ENCODE measurements around the gene TIPIN. TPM values are rescaled to one million over a fixed set of nuclear protein-coding genes. Genes with fewer than 3 reads are reported as not detected.

Gene TIPIN
- total and polyA plus RNA-seq, 2 of the 8 experiments (the other 6 are each of a cell fraction or from before 2014, with no cell fraction given): 8.5 to 24.7 TPM

DNA sequence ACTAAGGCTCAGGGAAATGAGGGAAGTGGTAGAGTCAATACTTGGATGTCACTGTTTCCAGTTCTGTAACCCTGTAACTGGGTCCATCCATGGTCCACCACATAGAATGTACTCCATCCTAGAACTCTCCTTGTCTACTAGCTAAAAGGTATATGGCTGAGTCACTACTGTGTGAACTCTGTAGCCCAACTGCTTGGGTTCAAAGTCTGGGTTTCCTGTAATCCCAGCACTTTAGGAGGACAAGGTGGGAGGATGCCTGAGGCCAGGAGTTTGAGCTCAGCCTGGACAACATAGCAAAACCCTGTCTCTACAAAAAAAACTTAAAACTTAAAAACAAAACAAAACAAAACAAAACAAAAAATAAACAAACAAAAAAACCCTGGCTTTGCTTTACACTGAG lies 68.4 kb downstream of the TIPIN start:
- 0 out of 7 replicates have a peak, but pooled peaks cover 0 to 3% (median 0%) of the 10 kb centered on the region in 4 experiments for H3K4me1 ChIP-seq (replicated peaks in 1 of 4; ENCODE audit: control insufficient read depth in 3 of 4, insufficient read depth in 4 of 4, low read length in 3 of 4)
- no peak overlapping the region for H2BK15ac ChIP-seq (ENCODE audit: low read length)
- no peaks in the 10 kb centered on the region; the same call in 1 of the 2 replicates for H3K23me2 ChIP-seq (ENCODE audit: low read depth, low read length)
- no peak overlapping the region for H4K8ac ChIP-seq (ENCODE audit: extremely low read depth, insufficient read depth, low read length)
- H2AK5ac ChIP-seq (ENCODE audit: low read depth, low read length): no peak overlapping the region
- no peaks in the 10 kb centered on the region for H3K27me3 ChIP-seq (replicated peaks in 1 of 4; ENCODE audit: control insufficient read depth in 3 of 4, extremely low read depth in 1 of 4, insufficient read depth in 3 of 4, low read length in 3 of 4)
- no peak overlapping the region for H3K9ac ChIP-seq (replicated peaks in 1 of 4; ENCODE audit: extremely low read depth in 1 of 4, low read depth in 3 of 4, low read length in 3 of 4)
- no peaks in the 10 kb centered on the region for H3K36me3 ChIP-seq (ENCODE audit: control insufficient read depth in 2 of 4, insufficient read depth in 4 of 4, low read length in 3 of 4)
- no peaks in the 10 kb centered on the region for H3K79me2 ChIP-seq (ENCODE audit: control insufficient read depth in 1 of 2, insufficient read depth in 2 of 2, low read length in 2 of 2)
- no peak overlapping the region for H2BK120ac ChIP-seq (replicated peaks; ENCODE audit: low read depth, low read length)
- no peak overlapping the region for H3K27ac ChIP-seq (ENCODE audit: low read depth, low read length)
- H3K18ac ChIP-seq (ENCODE audit: extremely low read depth, low read length): no peak overlapping the region
- DNase-seq (ENCODE audit: low read depth in 1 of 2, low spot score in 2 of 2) (no peak), FAIRE-seq (no peak)
- TF ChIP-seq KDM1A (IDR thresholded peaks at IDR 0.05; ENCODE audit: borderline replicate concordance, low read length): no peak
- no peak for TF ChIP-seq FOSL1 (IDR thresholded peaks at IDR 0.05; ENCODE audit: insufficient read depth, low read depth, low read length)
- TF ChIP-seq JUN (IDR thresholded peaks at IDR 0.05; ENCODE audit: low read depth, low read length): no peak
- TF ChIP-seq, protein P1, sequence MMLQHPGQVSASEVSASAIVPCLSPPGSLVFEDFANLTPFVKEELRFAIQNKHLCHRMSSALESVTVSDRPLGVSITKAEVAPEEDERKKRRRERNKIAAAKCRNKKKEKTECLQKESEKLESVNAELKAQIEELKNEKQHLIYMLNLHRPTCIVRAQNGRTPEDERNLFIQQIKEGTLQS (IDR thresholded peaks at IDR 0.05; ENCODE audit: insufficient read depth, low read depth, low read length): no peak
- no peak for TF ChIP-seq SP2 (IDR thresholded peaks at IDR 0.05; ENCODE audit: low read length)
- TF ChIP-seq EGR1 (IDR thresholded peaks at IDR 0.05; ENCODE audit: borderline replicate concordance, low read depth, low read length): no peak
- TF ChIP-seq TCF12 (IDR thresholded peaks at IDR 0.05; ENCODE audit: low read depth, low read length): no peak
- TF ChIP-seq, protein P2, sequence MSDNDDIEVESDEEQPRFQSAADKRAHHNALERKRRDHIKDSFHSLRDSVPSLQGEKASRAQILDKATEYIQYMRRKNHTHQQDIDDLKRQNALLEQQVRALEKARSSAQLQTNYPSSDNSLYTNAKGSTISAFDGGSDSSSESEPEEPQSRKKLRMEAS (IDR thresholded peaks at IDR 0.05): no peak
- TF ChIP-seq YY1 (IDR thresholded peaks at IDR 0.05; ENCODE audit: low read depth, low read length): no peak
- H3K56ac ChIP-seq (replicated peaks; ENCODE audit: insufficient read length, low read depth, low read length): no peak overlapping the region
- H3K23ac ChIP-seq (ENCODE audit: insufficient read length): no peak overlapping the region
- no peak overlapping the region for H3K4ac ChIP-seq (replicated peaks; ENCODE audit: insufficient read length, low read depth, low read length)
- no peak overlapping the region for H2BK12ac ChIP-seq (ENCODE audit: low read depth, low read length)
- no peak overlapping the region for H4K91ac ChIP-seq (replicated peaks; ENCODE audit: insufficient read length, low read length)
- H2BK5ac ChIP-seq (ENCODE audit: low read depth, low read length): no peak overlapping the region
- no peak overlapping the region for H3K14ac ChIP-seq (ENCODE audit: insufficient read length)
- H2BK20ac ChIP-seq (ENCODE audit: low read length): no peak overlapping the region
- no peak overlapping the region for H3K4me3 ChIP-seq (ENCODE audit: extremely low read depth in 1 of 4, insufficient read depth in 2 of 4, low read depth in 3 of 4, low read length in 4 of 4)
- ChIA-PET CTCF (ENCODE audit: partially characterized antibody) (interaction anchor here (0.6 to 3.3 kb wide), 32 partner anchors 9 to 681 kb away, joined by 3 to 17 read pairs (median 4); partner anchors contain the start of gene SNAPC5), POLR2A (ENCODE audit: partially characterized antibody) (no interaction called here)
- H3K9me3 ChIP-seq (ENCODE audit: insufficient read depth in 2 of 2, low read depth in 1 of 2, low read length in 1 of 2): no peaks in the 10 kb centered on the region
- H4K5ac ChIP-seq (ENCODE audit: insufficient read length, low read depth, low read length): no peak overlapping the region
- no peak overlapping the region for H2AFZ ChIP-seq (ENCODE audit: low read length)
- no peaks in the 10 kb centered on the region for H3K79me1 ChIP-seq (ENCODE audit: low read depth, low read length)
- no peak overlapping the region for H3K4me2 ChIP-seq (ENCODE audit: insufficient read depth in 1 of 2, low read depth in 2 of 2, low read length in 2 of 2)
- no peaks in the 10 kb centered on the region for H4K20me1 ChIP-seq (replicated peaks in 1 of 2; ENCODE audit: control insufficient read depth in 1 of 2, insufficient read depth in 2 of 2, low read length in 2 of 2)
